Ovary (tissue), 3 donors: ENCODE results near the gene PLCG1.

Experiments used
- CTCF ChIP-seq, 3 donors: fragments of 450-650 bp in 2 of 3; fragments of 200-600 bp in 1 of 3; IDR thresholded peaks; one replicate each; pipeline versions ENCODE4 v1.5.1 to v1.8.0; 2016 to 2022; ENCODE audit warnings: antibody characterized with exemption in 3 of 3, mild to moderate bottlenecking in 1 of 3
- EP300 ChIP-seq: sonication (generic); formaldehyde crosslinking; IDR thresholded peaks from one replicate; pipeline ENCODE4 v1.6.1; 2017; ENCODE audit warnings: antibody characterized with exemption
- POLR2A ChIP-seq: fragments of 450-650 bp; IDR thresholded peaks from one replicate; pipeline ENCODE4 v1.6.1; 2017; ENCODE audit warnings: antibody characterized with exemption, mild to moderate bottlenecking, moderate library complexity
- donor health status: DM: no; HTN: no; CAD: no.

GRCh38 chr20:41161886-41162285 lies 24.5 kb downstream of the PLCG1 start:
- TF ChIP-seq POLR2A (no peak), CTCF (IDR thresholded peaks at IDR 0.05) (no peak), EP300 (no peak)
